Loucy (cell line): ENCODE data around the gene IREB2.

ENCODE experiments used
- EZH2phosphoT487 ChIP-seq: fragments of 200-600 bp; IDR thresholded peaks from 2 replicates; pipeline ENCODE4 v1.6.1; 2018; ENCODE audit warnings: antibody characterized with exemption, mild to moderate bottlenecking, moderate library complexity, borderline replicate concordance
- TF ChIP-seq, protein P1 (sequence below): fragments of 200-600 bp; sonication (generic); conservative IDR thresholded peaks from 2 replicates; pipeline ENCODE4 v1.5.1; 2014; ENCODE audit warnings: mild to moderate bottlenecking, antibody characterized with exemption, low read length

- TF ChIP-seq, protein P1, sequence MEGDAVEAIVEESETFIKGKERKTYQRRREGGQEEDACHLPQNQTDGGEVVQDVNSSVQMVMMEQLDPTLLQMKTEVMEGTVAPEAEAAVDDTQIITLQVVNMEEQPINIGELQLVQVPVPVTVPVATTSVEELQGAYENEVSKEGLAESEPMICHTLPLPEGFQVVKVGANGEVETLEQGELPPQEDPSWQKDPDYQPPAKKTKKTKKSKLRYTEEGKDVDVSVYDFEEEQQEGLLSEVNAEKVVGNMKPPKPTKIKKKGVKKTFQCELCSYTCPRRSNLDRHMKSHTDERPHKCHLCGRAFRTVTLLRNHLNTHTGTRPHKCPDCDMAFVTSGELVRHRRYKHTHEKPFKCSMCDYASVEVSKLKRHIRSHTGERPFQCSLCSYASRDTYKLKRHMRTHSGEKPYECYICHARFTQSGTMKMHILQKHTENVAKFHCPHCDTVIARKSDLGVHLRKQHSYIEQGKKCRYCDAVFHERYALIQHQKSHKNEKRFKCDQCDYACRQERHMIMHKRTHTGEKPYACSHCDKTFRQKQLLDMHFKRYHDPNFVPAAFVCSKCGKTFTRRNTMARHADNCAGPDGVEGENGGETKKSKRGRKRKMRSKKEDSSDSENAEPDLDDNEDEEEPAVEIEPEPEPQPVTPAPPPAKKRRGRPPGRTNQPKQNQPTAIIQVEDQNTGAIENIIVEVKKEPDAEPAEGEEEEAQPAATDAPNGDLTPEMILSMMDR = no peak
- no peak for TF ChIP-seq EZH2phosphoT487
These were observed 6.2 kb downstream of the IREB2 start for GRCh38 chr15:78444255-78444654.
